GM18951 (cell line): ENCODE measurements around the gene NTSR1.

Source experiments
- POLR2A ChIP-seq: IDR thresholded peaks from 4 replicates; pipeline ENCODE4 v1.6.1; 2011; ENCODE audit warnings: mild to moderate bottlenecking; ENCODE audit not compliant: insufficient read length, insufficient read depth; ENCODE audit errors: extremely low read depth
- in situ Hi-C: fragments of 300-500 bp; cut with MboI; formaldehyde crosslinking; loops from one replicate; pipeline ENCODE4 v1.12.0; 2022; ENCODE audit warnings: low sequenced_read_pairs, mixed read lengths, inconsistent platforms; ENCODE audit not compliant: unreplicated experiment

Gene NTSR1

DNA sequence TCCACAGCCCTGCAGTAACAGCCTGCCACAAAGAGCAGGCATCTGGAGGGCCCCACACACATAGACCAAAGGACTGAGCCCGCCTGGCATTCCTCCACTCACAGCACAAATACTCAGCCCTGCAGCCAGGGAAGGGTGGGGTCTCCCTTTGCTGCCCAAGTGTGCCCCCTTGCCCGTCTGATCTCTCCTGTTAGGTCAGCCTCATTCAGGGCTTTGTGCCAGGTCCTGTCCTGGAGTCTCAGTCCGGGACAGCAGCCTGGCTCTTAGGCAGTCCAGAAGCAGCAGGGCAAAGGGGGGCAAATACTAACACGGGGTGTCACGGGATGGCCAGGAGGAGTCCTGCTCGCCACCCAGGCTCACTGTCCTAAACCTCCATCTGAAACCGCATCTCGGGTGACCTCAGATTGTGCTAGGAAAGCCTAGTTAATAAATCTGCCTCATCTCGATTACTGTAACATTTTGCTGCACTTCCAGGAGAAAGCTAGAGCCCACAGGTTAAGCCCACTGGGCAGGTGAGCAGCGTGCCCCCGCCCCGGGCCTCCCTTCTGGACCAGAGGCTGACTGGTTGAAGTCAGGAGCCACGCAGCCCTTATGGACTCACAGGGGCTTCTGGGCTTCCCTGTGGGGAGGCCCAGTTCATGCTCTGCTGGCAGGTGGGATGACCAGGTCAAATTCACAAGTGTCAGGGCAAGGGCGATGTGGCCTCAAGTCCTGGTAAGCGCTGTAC, 92.8 kb downstream of the NTSR1 start:
- in situ Hi-C loops: no loop called here
- TF ChIP-seq POLR2A: no peak

DNA sequence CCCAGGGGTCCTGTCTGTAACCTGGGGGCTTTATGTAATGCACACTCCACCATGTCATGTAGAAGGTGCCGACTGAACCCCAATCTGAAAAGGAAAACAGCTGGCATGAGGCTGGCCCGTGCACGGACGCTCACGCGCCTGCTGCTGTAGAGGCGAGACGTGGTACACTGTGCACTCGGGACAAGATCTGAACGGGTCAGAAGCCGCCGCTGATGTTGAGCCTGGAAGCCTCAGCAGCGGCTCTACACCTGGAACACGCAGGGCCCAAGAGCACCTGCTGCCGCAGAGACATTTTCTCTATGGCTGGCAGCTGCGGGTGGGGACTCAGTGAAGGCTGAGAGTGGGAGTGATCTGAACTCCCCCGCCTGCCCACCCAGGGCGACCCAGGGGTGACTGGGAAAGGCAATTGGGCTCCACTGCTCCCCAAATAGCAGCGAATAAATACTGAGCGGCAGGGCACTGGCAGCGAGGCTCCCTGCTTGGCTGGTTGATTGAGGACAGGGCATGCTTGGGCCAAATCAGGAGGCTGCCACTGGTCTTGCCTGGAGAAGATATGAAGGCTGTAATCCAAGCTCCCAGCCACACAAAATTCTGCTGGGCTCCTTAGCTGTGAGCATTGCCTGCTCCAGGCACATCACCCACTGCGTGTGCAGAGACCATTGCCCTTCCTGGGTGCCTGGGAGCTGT, 93.5 kb downstream of the NTSR1 start:
- in situ Hi-C loops: no loop called here
- TF ChIP-seq POLR2A: no peak

DNA sequence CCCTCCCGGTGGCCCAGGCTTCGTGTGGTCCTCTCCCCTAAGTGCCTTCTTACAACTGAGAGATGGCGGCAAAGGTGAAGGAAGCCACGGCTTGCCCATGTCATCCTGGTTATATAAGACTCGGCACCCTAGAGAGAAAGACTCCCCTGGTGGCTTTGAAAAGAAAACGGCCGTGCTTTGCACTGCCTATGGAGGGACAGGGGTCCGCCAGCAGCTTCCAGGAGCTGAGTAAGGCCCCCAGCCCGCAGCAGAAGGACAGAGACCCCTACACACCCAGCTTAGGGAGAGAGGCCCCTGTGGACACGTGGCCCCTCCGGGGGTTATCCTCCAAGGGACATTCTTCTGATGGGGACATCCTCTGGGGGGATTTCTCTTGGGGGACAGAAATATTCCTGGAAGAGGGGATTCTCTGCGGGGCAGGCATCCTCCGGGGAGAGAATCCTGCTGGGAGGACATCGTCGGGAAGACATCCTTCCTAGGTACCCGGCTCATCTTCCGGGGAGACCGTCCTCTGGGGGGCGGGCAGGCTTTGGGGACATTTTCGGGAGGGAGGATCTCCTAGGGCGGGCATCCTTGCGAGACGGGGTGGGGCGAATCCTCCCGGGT, 95.5 kb downstream of the NTSR1 start:
- in situ Hi-C loops: no loop called here

DNA sequence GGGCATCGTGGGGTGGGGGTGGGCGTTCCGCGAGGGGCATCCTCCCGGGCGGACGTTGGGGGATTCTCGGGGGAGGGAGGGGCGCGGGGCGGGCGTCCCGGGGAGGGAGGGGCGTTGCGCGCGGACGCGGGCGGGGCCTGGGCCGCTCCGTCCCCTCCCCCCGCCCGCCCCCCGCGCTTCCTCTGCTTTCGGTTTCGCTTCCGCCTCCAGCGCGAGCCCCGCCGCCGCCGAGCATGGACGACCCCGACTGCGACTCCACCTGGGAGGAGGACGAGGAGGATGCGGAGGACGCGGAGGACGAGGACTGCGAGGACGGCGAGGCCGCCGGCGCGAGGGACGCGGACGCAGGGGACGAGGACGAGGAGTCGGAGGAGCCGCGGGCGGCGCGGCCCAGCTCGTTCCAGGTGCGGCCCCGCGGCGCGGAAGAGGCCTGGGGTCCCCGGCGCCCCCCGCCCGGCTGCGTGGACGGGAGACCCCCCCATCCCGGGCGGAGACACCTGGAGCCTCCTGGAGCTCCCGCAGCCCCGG, 96.1 kb downstream of the NTSR1 start, which contains the start of gene OGFR:
OGFR (plus strand) TSS at position 209 of the 528 bp plus-strand sequence; CDS start at position 234, 25 bp downstream.
- in situ Hi-C loops: no loop called here
- TF ChIP-seq POLR2A: peak; percentile 84

More for the DNA sequence above, 95.5 kb downstream of the NTSR1 start:
- TF ChIP-seq POLR2A: no peak

DNA sequence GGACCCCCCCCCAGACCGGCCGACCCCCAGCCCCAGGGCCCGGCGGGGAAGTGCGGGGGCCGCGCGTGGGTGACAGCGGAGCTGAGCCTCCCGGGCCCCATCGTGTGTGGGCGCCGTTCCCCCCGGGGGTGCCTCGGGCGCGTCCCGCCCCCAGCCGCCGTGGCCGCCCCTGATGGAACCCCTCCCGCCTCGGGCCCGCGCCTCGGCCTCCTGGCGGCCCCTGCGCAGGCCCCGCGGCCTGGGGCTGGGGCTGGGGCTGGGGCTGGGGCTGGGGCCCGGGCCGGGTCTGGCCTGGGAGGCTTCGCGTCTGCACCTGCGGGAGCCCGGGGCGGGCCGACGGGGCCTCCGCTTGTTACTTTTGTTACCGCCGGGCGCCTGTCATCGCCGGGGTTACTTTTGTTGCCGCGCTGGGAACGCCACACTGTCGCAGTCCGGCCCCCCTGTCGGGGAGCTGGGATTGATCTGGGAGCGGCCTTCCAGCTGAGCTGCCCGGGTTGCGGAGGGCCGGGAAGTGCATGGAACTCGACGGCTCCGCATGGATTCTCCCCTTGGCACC, 96.6 kb downstream of the NTSR1 start:
- in situ Hi-C loops: no loop called here
- TF ChIP-seq POLR2A: no peak

DNA sequence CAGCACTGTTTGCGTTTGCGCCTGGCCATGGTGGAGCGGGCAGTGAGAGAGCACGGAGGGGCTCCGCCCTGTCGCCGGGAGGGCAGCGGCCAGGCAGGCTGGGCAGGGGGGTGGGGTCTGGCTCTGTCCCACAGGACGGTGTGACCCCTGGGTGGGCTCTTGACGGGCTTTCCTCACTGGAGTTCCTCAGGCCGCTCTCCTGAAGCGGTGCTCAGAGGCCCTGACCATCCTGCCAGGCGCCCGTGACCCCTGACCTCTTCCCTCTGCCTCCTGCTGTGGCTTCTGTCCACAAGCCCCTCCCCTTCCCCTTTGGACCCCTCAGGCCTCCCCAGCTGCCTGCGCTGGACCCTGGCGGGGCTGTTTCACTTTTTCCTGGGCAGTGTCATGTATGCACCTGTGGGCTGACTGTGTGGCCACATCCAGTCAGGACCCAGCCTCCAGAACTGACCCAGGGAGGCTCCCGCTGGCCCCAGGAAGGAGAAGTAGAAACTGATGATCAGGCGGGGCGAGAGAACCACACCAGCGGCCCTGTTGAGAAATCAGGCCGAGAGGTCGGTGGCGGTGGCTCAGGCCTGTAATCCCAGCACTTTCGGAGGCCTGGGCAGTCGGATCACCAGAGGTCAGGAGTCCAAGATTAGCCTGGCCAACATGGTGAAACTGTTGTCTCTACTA, 97.2 kb downstream of the NTSR1 start:
- in situ Hi-C loops: no loop called here
- no peak for TF ChIP-seq POLR2A

DNA sequence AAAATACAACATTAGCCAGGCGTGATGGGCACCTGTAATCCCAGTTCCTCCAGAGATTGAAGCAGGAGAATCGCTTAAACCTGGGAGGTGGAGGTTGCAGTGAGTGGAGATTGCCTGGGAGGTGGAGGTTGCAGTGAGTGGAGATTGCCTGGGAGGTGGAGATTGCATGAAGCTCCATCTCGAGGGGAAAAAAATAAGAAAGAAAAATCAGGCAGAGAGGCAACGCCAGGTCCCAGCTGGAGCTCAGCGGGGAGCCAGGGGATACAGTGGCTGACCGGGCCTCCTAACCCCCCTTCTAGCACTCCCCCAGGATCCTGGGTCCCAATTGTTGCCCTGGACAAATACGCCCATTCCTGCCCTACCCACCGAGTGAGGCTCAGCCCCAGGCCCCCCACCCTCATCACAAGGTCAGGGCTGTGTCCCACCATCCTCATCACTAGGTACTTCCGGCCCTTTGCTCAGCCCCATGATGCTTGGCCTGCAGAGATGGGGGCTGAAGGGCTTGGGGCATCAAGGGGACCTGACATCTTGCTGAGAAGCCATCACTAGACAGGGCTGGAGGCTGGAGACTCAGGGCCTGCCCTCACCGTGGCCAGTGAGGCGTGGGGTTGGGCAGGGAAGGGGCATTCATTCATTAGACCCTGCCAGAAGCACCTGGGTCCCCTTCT, 97.9 kb downstream of the NTSR1 start:
- no peak for TF ChIP-seq POLR2A
- in situ Hi-C loops: no loop called here

DNA sequence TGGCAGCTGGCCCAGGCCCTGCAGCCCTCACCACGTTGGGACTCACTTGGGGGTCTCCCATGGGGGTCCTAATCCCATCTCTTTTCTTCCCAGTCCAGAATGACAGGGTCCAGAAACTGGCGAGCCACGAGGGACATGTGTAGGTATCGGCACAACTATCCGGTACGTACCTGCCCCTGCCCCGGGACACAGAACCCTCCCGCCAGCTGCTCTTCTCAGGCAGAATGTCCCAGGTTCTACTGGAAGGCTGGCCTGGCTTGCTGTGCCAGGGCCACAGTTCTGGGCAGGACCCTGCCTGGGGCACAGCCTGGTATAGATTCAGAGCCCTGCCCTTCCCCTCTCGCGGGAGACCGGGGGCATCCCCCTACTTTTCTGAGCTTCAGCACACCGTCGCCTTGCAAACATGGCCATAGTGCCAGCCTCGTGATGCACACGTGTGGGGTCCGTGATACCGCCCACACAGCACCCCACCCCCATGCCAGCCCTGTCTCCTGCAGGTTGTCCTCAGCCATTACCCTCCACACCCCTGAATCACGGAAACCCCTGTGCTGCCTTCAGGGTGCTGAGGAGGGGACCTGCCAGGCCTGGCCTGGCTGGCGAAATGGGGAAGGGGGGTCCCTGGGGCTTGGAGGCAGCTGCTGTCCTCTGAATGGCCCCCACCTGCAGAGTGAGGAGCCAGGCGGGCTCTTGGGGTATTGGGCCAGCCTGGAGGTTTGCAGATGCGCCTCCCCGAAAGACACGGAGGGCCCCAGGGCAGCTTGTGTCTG, 99.0 kb downstream of the NTSR1 start:
- no peak for TF ChIP-seq POLR2A
- in situ Hi-C loops: no loop called here

DNA sequence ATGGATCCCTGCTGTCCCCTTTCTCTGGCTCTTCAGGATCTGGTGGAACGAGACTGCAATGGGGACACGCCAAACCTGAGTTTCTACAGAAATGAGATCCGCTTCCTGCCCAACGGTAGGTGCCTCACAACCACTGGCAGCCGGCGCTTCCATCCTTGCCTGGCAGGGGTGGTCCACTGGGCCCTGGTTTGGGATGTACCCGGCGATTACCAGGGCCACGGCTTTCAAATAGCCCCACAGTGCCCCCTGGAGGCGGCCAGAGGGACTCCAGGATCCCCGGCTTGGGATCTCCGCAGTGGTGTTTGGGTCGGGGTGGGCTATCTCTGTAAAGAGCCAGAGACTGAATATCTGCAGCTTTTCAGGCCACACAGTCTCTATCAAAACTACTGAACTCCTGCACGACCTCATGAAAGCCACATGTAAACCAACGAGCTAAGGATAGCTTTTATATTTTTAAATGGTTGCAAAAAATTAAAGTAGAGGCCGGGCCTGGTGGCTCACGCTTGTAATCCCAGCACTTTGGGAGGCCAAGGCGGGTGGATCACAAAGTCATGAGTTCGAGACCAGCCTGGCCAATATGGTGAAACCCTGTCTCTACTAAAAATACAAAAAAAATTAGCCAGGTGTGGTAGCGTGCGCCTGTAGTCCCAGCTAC, 99.7 kb downstream of the NTSR1 start:
- in situ Hi-C loops: no loop called here
- no peak for TF ChIP-seq POLR2A

DNA sequence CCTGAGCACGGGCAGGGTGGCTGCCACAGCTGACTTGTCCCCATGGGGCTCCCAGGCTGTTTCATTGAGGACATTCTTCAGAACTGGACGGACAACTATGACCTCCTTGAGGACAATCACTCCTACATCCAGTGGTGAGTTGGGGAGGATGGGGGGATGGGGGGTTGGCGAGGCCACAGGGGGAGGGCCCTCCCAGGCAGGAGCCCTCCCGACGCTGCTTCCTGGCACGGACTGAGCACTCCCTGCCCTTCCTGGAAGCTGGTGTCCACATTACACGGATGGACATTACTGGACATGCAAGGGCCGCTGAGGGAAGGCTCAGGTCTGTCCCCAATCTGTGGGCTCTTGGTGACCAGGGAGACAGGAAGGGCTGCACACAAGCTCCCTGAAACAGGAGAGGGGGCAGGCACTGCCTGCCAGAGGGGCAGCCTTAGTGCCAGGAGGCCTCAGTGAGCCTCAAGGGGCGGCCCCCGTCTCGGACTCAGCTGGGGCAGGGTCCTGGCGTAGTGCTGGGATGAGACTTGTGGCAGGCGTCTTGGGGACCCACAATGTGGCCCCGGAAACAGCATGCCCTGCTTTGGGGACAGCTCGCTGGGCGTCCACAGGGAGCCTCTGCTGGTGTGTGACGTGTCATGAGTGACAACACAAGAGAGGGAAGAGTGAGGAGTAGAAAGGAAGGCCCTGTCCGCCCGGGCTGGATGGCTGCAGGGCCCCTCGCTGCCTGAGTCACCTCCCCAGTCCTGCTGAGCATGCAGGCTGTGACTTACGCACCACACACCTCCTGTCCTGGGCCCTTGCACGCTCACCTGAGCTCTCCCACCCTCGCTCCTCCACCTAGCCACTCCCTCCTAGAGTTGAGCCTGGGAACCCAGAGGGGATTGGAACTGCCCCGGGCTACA, 101.1 kb downstream of the NTSR1 start:
- TF ChIP-seq POLR2A: no peak
- in situ Hi-C loops: no loop called here
